PC-3 (cell line): ENCODE results near the gene GATD1. TPM values are rescaled to one million over a fixed set of nuclear protein-coding genes. Genes with fewer than 3 reads are reported as not detected.

Source experiments
- ATAC-seq: fragments of 200-7000 bp; cut with Tn5 transposase; 2 replicates; pipeline ENCODE4 v1.9.1; 2020; ENCODE audit warnings: mild to moderate bottlenecking, moderate library complexity
- Bru-seq: library from RNA; stranded (reverse); fragments of 400-500 nt; gene quantifications from one replicate; lab custom pipeline; 2021; lab: Mats Ljungman, UMichigan
- BruChase-seq, 2 experiments: library from RNA; stranded (reverse); fragments of 400-500 nt; gene quantifications; one replicate each; lab custom pipeline; 2021; lab: Mats Ljungman, UMichigan
- BruUV-seq: library from RNA; stranded (reverse); fragments of 400-500 nt; replicated peaks from 2 replicates; lab custom pipeline; 2021; lab: Mats Ljungman, UMichigan
- CTCF ChIA-PET: fragments of 300-600 bp; sonication (Branson Sonifier 250); formaldehyde crosslinking; loops from one replicate; lab custom pipeline; 2022; ENCODE audit warnings: antibody characterized with exemption; lab: Charles Lee
- POLR2A ChIA-PET: fragments of 300-600 bp; sonication (Branson Sonifier 250); formaldehyde crosslinking; loops from one replicate; lab custom pipeline; 2022; ENCODE audit warnings: antibody characterized with exemption; ENCODE audit not compliant: unreplicated experiment; lab: Charles Lee
- DNase-seq: peaks from one replicate; pipeline ENCODE4 v3.0.0-alpha.2; 2015
- H2AFZ ChIP-seq: fragments of 300-600 bp; sonication (generic); 2 replicates; pipeline ENCODE4 v1.6.0; 2016; ENCODE audit warnings: antibody characterized with exemption, low read length
- H3F3A ChIP-seq: fragments of 300-600 bp; sonication (generic); one replicate; pipeline ENCODE4 v1.6.0; 2017; ENCODE audit warnings: antibody characterized with exemption, low read length, control low read depth, mild to moderate bottlenecking; ENCODE audit not compliant: unreplicated experiment
- H3K27ac ChIP-seq: fragments of 300-600 bp; sonication (generic); 2 replicates; pipeline ENCODE4 v1.5.1; 2016; ENCODE audit warnings: mild to moderate bottlenecking, low read length
- H3K27me3 ChIP-seq: fragments of 300-600 bp; sonication (generic); 2 replicates; pipeline ENCODE4 v1.6.1; 2016; ENCODE audit warnings: low read length, mixed read lengths
- H3K36me3 ChIP-seq: fragments of 300-600 bp; sonication (generic); 2 replicates; pipeline ENCODE4 v1.6.1; 2016; ENCODE audit warnings: low read depth, mixed run types, low read length, mixed read lengths
- H3K4me1 ChIP-seq: fragments of 300-600 bp; sonication (generic); 2 replicates; pipeline ENCODE4 v1.5.1; 2016; ENCODE audit warnings: low read length; ENCODE audit not compliant: insufficient read depth
- H3K4me2 ChIP-seq: fragments of 300-600 bp; sonication (generic); 2 replicates; pipeline ENCODE4 v1.6.0; 2016; ENCODE audit warnings: low read length
- H3K4me3 ChIP-seq: fragments of 300-600 bp; sonication (generic); 2 replicates; pipeline ENCODE4 v1.5.1; 2016; ENCODE audit warnings: mild to moderate bottlenecking, low read length, mixed read lengths
- H3K79me2 ChIP-seq: fragments of 300-600 bp; sonication (generic); 2 replicates; pipeline ENCODE4 v1.6.1; 2017; ENCODE audit warnings: low read length, mixed read lengths
- H3K9ac ChIP-seq: fragments of 300-600 bp; sonication (generic); 2 replicates; pipeline ENCODE4 v1.6.0; 2016; ENCODE audit warnings: mild to moderate bottlenecking, low read length
- H3K9me2 ChIP-seq: fragments of 300-600 bp; sonication (generic); replicated peaks from 2 replicates; pipeline ENCODE4 v1.6.1; 2016; ENCODE audit warnings: mixed run types, low read length, mixed read lengths
- H3K9me3 ChIP-seq: fragments of 300-600 bp; sonication (generic); 2 replicates; pipeline ENCODE4 v1.6.1; 2016; ENCODE audit warnings: low read length, mixed read lengths
- H4K20me1 ChIP-seq: fragments of 300-600 bp; sonication (generic); 2 replicates; pipeline ENCODE4 v1.6.1; 2016; ENCODE audit warnings: low read length, mixed read lengths
- EZH2 ChIP-seq: fragments of 300-600 bp; sonication (generic); IDR thresholded peaks from one replicate; pipeline ENCODE4 v1.6.1; 2017; ENCODE audit warnings: antibody characterized with exemption, mild to moderate bottlenecking, low read length; ENCODE audit not compliant: unreplicated experiment
- EZH2phosphoT487 ChIP-seq: fragments of 300-600 bp; sonication (generic); IDR thresholded peaks from 2 replicates; pipeline ENCODE4 v1.6.1; 2018; ENCODE audit warnings: mild to moderate bottlenecking, antibody characterized with exemption, low read length, borderline replicate concordance
- intact Hi-C: fragments of 100-400 bp; cut with micrococcal nuclease; formaldehyde crosslinking; loops from 2 replicates; pipeline ENCODE4 v1.9.0; 2023
- long read RNA-seq: library from polyadenylated mRNA; unstranded; transcript quantifications from one replicate; pipeline ENCODE4 v2.0.0, GENCODE V29; 2021; ENCODE audit not compliant: unreplicated experiment
- total RNA-seq: library from RNA; depleted of rRNA; stranded (reverse); fragments of >200 nt; gene quantifications from 2 replicates; pipeline ENCODE4 v1.2.3, GENCODE V29; 2014; rRNA removed
- TF ChIP-seq, protein P1 (sequence below): fragments of 300-600 bp; sonication (generic); conservative IDR thresholded peaks from 2 replicates; pipeline ENCODE4 v1.5.1; 2017; ENCODE audit warnings: antibody characterized with exemption, low read depth, mild to moderate bottlenecking, low read length

Gene GATD1, protein sequence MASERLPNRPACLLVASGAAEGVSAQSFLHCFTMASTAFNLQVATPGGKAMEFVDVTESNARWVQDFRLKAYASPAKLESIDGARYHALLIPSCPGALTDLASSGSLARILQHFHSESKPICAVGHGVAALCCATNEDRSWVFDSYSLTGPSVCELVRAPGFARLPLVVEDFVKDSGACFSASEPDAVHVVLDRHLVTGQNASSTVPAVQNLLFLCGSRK
- total RNA-seq, result 38.9 and 39.7 TPM in 2 replicates
- Bru-seq, nascent RNA, result percentile 79 among the genes with signal in this experiment
- BruChase-seq, experiment 1, labeled RNA remaining after a 6-hour chase, result percentile 86 among the genes with signal in this experiment
- BruChase-seq, experiment 2, labeled RNA remaining after a 2-hour chase, result percentile 88 among the genes with signal in this experiment
- long read RNA-seq, full-length matches to known transcripts, result 3 of 48 reads
- long read RNA-seq, partial matches to known transcripts, result 4 of 48 reads
- long read RNA-seq, other reads (novel, unspliced or antisense), result 41 of 48 reads

DNA sequence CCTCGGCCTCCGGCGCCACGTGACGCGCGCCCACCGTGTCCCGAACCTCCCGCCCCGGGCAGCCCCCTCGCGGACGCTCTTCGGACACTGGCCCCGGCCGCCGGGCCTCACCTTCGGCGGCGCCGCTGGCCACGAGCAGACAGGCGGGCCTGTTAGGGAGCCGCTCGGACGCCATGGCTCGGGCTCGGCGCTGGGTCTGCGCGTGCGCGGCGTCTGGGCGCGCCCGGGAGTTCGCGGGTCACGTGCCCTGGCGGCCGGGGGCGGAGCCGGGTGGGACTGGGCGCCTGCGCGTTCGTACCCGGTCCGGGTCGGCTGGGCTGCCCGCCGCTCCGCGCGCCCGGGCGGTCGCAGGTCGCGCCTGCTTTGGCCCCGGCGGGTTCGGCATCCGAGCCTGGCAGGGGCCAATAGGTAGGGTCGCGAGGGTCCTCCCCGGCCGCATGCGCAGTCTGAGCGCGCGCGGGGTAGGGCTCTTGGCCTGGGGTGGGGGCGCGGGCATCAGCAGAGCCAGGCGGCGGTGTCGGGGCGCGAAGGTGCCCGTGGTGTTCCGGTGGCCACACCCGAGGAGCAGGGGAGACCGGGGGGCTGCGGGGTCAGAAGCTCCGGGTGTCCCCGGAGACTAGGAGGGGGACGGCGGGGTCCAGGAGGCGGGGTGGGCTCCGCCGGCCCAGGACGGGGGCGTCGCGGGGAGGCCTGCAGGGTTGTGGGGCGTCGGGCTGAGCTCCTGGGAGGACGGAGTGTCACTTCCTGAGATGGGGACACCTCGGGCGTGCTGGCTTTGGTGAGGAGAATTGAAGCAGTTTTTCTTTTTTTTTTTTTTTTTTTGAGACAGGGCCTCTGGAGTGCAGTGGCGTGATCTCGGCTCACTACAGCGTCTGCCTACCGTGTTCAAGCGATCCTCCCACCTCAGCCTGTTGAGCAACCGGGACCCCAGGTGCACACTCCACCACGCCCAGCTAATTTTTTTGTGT lies at the start of gene GATD1:
Gene GATD1 (minus strand): TSS at position 200 of the 968 bp plus-strand sequence. CDS start 25 bp downstream, at position 175.
- CTCF ChIA-PET, result interaction anchor here (0.6 kb wide), 1 partner anchor 72 kb away, joined by 9 read pairs; the partner anchor contains the start of gene EPS8L2
- H3K4me1 ChIP-seq, result peaks cover 22% of the 10 kb centered on the region
- TF ChIP-seq EZH2phosphoT487 (no peak), EZH2 (no peak)
- TF ChIP-seq, protein P1, sequence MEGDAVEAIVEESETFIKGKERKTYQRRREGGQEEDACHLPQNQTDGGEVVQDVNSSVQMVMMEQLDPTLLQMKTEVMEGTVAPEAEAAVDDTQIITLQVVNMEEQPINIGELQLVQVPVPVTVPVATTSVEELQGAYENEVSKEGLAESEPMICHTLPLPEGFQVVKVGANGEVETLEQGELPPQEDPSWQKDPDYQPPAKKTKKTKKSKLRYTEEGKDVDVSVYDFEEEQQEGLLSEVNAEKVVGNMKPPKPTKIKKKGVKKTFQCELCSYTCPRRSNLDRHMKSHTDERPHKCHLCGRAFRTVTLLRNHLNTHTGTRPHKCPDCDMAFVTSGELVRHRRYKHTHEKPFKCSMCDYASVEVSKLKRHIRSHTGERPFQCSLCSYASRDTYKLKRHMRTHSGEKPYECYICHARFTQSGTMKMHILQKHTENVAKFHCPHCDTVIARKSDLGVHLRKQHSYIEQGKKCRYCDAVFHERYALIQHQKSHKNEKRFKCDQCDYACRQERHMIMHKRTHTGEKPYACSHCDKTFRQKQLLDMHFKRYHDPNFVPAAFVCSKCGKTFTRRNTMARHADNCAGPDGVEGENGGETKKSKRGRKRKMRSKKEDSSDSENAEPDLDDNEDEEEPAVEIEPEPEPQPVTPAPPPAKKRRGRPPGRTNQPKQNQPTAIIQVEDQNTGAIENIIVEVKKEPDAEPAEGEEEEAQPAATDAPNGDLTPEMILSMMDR, result no peak
- peak within 1 kb of the TSS; percentile 98 for H3K4me2 ChIP-seq
- H3K36me3 ChIP-seq, result peaks cover 9% of the 10 kb centered on the region; the same call in 1 of the 2 replicates
- peak within 1 kb of the TSS; percentile 40 for H3K27ac ChIP-seq
- H3K27me3 ChIP-seq, result no peaks in the 10 kb centered on the region
- no peaks in the 10 kb centered on the region for H3K9me2 ChIP-seq
- H4K20me1 ChIP-seq, result peaks cover 26% of the 10 kb centered on the region
- intact Hi-C loops, result no loop called here
- DNase-seq (peak; percentile 86), ATAC-seq (peak; percentile 72)
- H2AFZ ChIP-seq, result peak within 1 kb of the TSS; percentile 78
- peaks cover 56% of the 10 kb centered on the region for H3K79me2 ChIP-seq
- no peaks in the 10 kb centered on the region for H3F3A ChIP-seq
- H3K4me3 ChIP-seq, result peak within 1 kb of the TSS; percentile 95
- H3K9ac ChIP-seq, result peak within 1 kb of the TSS; percentile 96
- TSS peak; percentile 37 for BruUV-seq
- no peaks in the 10 kb centered on the region for H3K9me3 ChIP-seq
- POLR2A ChIA-PET, result interaction anchor here (0.5 to 0.7 kb wide), 2 partner anchors 14 to 81 kb away, joined by 3 to 16 read pairs; no protein-coding TSS in a partner anchor

DNA sequence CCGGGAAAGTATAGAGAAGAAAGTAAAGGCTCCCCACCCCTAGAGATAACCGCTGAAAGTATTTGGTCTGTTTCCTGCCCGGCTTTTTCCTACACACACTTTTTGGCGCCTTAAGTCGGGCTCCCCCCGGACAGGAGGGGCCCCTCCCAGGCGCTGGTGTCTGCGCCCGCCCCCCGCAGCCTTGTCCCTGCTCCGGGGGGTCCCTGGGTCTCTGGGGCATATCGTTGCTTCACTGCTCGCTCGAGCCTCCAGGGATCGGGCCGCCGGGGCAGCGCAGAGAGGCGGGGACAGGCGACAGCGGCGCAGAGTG lies 49.5 kb upstream of the GATD1 start:
- Histone ChIP-seq H4K20me1 (no peaks in the 10 kb centered on the region), H3K79me2 (peaks cover 11% of the 10 kb centered on the region), H3K9me3 (no peaks in the 10 kb centered on the region), H3K36me3 (no peaks in the 10 kb centered on the region), H3K27me3 (no peaks in the 10 kb centered on the region), H3K4me3 (peak overlapping the region; percentile 76), H3K4me2 (peak overlapping the region; percentile 96), H3K4me1 (peaks cover 40% of the 10 kb centered on the region), H3K9me2 (no peaks in the 10 kb centered on the region), H3K9ac (peak overlapping the region; percentile 69), H3F3A (no peaks in the 10 kb centered on the region), H3K27ac (peak overlapping the region; percentile 52; the same call in 1 of the 2 replicates), H2AFZ (peak overlapping the region; percentile 78)
- DNase-seq (no peak), ATAC-seq (no peak; the same call in 1 of the 2 replicates)
- TF ChIP-seq, protein P1, result no peak
- TF ChIP-seq EZH2phosphoT487 (no peak), EZH2 (no peak)
- ChIA-PET POLR2A (no interaction called here), CTCF (no interaction called here)
- intact Hi-C loops, result no loop called here
- BruUV-seq, result no TSS peak
